ENCODE data around the gene RGS16.
"Not testable (repeated sequence)": the region's sequence is repeated elsewhere in the genome, so short reads cannot be mapped to it uniquely, and the experiment has no call there.

RGS16 gene

DNA sequence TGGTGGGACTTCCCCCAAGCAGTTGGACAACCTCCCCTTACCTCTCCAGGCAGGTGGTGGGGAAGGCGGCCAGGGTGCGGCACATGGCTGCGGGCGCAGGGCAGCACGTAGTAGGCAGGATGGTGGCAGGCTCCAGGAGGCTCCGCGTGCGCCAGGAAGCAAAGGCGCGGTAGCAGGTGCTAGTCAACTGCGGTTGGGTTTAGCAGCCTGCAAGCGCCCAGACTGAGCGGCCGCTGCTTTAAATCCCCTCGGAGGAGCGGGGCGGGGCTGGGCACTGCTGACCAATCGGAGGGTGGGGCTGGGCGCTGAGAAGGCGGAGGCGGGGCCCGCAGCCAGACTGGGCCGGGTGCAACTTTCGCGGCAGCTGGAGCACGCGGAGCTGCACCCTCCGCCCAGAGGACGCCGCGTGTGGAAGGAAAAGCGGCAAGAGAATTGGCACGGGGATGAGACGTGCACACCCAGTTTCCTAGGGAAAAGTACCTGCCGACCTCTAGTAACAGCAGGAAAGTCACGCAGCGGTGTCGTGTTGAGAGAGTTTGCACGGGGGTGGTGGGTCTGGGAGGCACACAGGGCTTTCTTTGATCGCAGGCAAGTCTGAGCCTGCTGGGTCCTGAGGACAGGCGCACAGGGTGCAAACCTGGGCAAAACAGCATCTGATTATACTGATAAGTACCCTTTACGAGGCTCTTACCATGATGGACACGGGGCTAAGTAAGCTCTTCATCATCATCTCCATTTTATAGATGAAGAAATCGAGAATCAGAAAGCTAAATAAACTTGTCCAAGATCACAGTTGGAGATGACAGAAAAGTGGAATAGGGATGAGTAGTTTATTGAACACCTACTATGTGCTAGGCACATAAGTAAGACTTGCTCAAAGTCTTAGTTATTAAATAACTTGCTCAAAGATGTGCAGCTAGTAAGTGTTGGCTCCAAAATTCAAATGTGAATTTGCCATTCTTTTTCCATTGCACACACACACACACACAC is at the start of gene RGS16:
RGS16 (minus strand) TSS at position 215 of the 990 bp plus-strand sequence; CDS start at position 85, 130 bp downstream.
- peak; percentile 70 for DNase-seq (ENCODE audit: low read depth)

DNA sequence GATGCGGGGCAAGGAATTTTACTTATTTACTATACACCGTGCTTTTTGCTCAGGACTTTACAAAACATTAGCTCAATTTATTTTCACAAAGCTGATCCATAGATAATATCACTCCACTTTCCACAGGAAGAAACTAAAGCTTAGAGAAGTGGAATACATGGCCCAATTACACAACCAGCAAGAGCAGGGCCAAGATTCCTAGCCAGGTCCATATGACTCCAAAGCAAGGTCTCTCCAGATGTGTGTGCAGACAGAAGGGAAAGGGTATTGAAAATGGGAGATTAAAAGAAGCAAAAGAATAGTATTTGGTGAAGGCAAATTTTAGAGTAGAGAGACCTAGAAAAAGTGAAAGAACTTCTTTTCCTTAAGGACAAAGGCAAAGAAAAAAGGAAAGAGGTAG is 49.8 kb upstream of the RGS16 start:
- no peak for DNase-seq (ENCODE audit: low read depth)

DNA sequence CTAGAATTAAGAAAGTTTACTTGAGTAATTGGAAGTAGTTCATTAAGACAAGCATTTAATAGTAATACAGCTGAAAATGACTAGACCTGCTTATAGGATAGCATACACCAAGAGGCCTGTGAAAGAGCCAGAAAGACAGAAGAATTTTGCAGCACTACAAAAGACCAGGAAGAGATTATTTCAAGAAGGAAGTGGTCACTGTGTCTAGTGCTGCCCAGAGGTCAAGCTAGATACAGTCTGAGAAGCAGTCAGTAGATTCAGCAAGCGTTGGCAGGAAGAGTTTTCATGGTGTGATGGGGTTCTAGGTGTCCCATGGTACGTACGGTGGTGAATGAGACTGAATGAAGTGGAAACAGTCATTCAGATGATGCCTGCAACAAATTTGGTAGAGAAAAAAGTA is 48.7 kb upstream of the RGS16 start:
- no peak for DNase-seq (ENCODE audit: low read depth)

GRCh38 chr1:182651339-182651724 is 47.1 kb upstream of the RGS16 start:
- no peak for DNase-seq (ENCODE audit: low read depth)

DNA sequence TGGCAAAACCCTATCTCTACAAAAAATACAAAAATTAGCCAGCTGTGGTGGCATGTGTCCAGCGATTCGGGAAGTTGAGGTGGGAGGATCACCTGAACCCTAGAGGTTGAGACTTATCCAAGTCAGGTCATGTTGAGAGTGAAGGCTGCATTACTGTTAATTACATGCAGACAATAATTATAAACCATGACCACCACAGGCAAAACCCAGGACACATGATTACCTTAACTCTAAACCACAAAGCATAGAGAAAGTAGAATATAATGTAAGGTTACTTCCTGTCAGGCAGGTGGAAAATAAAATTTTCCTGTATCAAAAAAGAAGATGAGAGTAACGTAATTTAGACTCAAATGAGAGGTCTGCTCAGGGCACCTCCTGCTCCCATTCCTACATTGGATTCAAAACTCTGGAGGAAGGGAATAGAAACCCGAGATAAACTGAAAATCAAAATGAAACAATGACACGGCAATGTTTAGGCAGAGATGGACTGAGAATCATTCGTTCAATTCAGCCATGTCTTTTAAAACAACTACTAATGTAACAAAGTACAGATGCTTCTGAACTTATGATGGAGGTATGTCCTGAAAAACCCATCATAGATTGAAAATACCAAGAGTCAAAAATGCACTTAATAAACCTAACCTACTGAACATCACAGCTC is 46.6 kb upstream of the RGS16 start:
- DNase-seq (ENCODE audit: low read depth), result no peak

- no peak for DNase-seq (ENCODE audit: low read depth)
Measured at GRCh38 chr1:182649041-182649440, 44.9 kb upstream of the RGS16 start.

- no peak for DNase-seq (ENCODE audit: low read depth)
Measured at GRCh38 chr1:182646739-182647138, 42.5 kb upstream of the RGS16 start.

DNA sequence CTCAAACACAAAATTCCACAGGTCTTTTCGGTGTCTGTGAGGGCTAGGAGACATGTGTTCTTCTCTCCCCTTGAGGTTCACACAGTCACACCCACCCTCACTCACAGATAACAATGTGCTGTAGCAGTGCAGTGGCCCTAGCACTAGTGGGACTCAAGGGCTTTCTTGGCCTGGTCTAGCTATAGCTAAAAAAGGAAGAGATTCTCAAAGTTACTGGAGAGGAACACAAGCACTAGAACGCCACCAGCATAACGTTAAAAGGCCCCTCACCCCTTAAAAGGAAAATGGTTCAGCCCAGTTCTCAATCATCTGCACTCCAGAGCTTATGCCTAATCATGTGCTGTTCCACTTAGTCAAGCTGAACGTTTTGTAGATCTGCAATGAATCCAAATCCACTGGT is 40.7 kb upstream of the RGS16 start:
- no peak for DNase-seq (ENCODE audit: low read depth)

- no peak for DNase-seq (ENCODE audit: low read depth)
Measured at GRCh38 chr1:182643699-182644098, 39.5 kb upstream of the RGS16 start.

DNA sequence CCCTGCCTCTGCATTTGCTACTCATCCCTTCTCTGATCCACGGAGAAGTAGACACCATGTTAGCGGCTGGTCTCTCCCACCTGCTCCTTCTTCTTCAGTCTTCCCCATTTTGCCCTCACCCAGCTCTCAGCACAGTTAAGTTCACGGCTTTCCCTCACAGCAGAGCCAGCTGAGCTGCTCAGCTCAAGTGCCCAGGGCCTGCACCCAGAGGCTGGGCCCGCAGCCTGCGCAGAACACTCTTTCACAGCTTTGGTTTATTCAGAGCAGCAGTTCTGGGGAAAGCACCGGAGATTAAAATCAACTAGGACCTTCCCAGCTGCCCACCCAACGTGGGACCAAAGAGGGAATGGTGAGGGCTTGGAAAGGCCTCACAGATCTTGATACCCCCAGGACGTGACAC is 38.3 kb upstream of the RGS16 start:
- no peak for DNase-seq (ENCODE audit: low read depth)

DNA sequence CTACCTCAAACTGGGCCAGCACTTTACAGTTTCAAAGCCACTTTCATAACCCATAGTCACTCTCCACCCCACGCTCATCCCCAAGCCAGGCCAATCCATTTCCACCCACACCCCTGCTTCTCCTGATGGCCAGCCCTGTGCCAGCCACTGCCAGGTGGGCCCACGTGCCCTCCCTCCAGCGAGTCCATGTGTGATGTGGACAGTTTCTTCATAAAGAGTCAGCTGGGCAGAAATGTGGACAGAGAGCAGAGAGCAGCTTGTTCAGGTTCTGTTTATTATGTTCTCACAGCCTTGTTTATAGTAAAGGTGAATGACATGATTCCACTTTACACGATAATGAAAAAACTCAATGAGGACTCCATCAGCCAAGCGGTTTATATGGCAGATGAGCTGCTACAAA is 37.4 kb upstream of the RGS16 start:
- DNase-seq (ENCODE audit: low read depth), result no peak

DNA sequence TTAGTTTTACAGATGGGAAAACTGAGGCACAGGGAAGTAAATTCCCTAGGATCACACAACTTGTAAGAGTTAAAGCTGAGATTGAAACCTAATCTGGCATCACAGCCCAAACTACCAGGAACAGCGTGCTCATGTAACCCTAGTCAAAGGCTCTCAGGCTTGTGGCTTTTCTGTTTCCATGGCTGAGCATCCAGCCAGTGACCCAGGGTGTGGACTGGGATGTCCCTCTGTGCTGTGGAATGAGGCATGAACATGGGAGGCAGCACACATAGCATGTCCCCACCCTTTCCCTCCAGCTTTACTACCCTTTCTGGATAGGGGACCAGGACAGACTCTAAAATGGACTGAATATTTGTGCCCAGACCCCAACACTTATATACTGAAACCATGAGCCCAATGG is 35.1 kb upstream of the RGS16 start:
- DNase-seq (ENCODE audit: low read depth), result no peak

DNA sequence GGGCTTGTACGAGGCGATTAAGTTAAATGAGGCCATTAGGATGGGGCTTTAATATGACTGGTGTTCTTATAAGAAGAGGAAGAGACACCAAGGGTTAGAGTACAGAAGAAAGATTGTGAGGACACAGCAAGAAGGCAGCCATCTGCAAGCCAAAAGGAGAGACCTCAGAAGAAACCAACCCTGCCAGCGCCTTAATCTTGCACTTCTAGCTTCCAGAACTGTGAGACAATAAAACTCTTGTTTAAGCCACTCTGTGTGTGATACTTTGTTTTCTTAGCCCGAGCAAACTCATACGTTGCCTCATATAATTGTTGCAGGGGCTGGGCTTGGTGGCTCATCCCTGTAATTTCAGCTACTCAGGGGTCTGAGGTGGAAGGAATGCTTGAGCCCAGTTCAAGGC is 33.6 kb upstream of the RGS16 start:
- DNase-seq (ENCODE audit: low read depth), result no peak

DNA sequence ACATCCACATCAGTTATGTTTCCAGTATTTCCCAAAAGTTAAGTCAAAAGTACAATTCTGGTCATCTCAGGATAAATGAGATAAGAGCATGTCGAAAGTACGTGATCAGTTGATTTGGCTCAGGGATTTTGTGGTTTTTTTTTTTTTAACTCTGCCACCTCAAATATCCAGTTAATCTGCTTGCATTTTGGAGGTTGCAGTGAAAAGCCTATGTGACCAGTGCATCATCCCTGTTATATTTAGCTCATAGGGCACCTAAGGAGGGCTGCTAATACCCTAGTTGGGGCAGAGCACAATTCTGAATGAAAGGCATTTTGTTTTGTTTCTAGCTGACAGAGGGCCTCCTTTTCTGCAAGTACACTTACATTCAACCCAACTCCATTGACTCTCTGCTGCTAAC is 31.7 kb upstream of the RGS16 start:
- DNase-seq (ENCODE audit: low read depth), result no peak

DNA sequence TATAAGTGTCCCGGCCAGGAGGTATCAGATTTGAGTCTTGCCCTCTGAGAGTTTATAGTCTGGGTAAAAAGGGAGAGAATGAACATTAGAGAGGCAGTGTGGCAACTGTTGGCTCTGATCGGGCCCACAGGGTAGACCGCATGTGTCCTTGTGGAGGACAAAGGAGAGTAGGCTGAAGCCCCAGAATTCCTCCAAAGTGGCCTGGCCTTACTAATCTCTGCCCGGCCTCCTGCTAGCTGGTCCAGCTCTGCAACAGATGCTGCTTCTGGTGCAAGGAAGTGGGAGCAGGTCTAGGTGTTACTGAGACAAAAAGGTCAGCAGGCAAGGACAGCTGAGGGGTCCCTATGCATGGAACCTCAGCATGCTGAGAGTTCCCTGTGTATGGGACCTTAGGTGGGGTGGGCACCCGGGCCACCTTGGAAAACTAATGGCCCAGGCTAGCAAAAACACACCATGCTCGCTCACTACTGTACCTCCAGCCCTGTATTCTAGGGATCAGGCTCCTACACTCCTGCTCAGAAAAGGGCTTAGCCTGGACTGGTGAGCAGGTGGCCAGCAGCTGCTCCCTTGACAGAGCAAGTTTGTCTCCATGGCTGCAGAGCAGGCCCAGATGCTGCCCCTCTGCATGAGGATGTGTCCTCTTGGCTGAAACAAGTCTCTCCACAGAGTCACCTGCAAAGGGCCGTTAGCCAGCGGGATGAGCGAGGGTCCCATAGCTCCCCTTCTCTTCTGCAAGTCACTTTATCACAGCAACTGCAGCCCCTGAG is 30.3 kb upstream of the RGS16 start:
- DNase-seq (ENCODE audit: low read depth), result no peak

- no peak for DNase-seq (ENCODE audit: low read depth)
Measured at GRCh38 chr1:182633657-182634281, 29.6 kb upstream of the RGS16 start.

- DNase-seq (ENCODE audit: low read depth), result no peak
Measured at GRCh38 chr1:182633031-182633430, 28.8 kb upstream of the RGS16 start.

- DNase-seq (ENCODE audit: low read depth), result not testable (repeated sequence)
Measured at GRCh38 chr1:182632441-182632857, 28.3 kb upstream of the RGS16 start.

- DNase-seq (ENCODE audit: low read depth), result no peak
Measured at GRCh38 chr1:182631954-182632353, 27.8 kb upstream of the RGS16 start.

DNA sequence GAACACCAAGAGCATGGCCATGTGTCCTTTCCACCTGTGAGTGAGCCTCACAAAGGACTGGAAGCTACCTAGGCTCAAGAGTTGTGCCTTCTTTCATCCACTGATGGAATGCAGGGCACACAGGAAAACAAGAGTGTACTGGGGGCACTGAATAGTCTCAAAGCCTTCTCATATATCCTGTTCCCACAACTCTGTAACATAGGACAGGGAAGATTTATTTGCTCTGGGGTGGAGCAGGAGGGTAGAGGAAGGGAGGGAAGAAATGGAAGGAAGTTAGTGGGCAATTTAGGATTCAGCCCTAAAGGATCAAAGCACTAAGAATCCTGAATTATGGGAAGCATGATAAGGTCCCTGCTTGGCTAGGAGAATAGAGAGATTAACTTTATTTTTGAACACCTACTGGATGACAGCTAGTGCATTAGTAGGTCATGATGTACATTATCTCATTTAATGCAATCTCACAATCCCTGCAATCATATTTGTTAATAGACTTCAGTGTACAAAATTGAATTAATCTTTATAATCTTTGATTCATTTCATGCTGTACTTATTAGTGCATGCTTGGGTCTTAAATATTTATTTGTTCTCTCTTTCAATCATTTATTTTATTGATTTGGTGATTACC is 27.0 kb upstream of the RGS16 start:
- no peak for DNase-seq (ENCODE audit: low read depth)

GRCh38 chr1:182630586-182630985 is 26.4 kb upstream of the RGS16 start:
- no peak for DNase-seq (ENCODE audit: low read depth)

Data from ELR (cell line).